ENCODE data around the gene RAMP1. TPM values are rescaled to one million over a fixed set of nuclear protein-coding genes. Genes with fewer than 3 reads are reported as not detected.
"Not testable (repeated sequence)": the region's sequence is repeated elsewhere in the genome, so short reads cannot be mapped to it uniquely, and the experiment has no call there.

Gene RAMP1
- total RNA-seq, 1 experiment from 2014 or later, result 32.4 TPM

- DNase-seq (ENCODE audit: low spot score), result no peak
These were observed 4.4 kb downstream of the RAMP1 start for GRCh38 chr2:237863689-237864443.

DNA sequence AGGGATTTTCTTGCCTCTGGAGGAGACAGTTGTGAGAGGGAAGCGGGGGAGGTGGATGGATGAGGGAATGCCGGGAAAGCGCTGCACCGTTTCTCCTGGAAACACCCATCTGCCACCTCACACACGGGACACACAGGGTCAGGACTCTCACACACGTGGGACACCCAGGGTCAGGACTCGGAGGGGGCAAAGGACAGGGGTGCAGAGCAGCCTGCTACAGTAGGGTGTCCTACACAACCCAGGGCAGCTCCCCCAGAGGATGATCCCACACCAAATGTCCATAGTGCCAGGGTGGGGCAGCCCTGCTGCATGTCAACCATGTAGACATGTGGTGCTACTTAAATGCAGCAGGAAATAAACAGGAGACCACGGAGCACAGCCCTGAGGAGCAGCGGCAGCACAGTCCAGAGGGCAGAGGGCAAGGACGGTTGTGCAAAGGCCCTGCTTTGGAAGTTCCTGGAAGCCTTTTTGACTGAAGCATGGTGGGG is 5.1 kb downstream of the RAMP1 start:
- no peak for DNase-seq (ENCODE audit: low spot score)

DNA sequence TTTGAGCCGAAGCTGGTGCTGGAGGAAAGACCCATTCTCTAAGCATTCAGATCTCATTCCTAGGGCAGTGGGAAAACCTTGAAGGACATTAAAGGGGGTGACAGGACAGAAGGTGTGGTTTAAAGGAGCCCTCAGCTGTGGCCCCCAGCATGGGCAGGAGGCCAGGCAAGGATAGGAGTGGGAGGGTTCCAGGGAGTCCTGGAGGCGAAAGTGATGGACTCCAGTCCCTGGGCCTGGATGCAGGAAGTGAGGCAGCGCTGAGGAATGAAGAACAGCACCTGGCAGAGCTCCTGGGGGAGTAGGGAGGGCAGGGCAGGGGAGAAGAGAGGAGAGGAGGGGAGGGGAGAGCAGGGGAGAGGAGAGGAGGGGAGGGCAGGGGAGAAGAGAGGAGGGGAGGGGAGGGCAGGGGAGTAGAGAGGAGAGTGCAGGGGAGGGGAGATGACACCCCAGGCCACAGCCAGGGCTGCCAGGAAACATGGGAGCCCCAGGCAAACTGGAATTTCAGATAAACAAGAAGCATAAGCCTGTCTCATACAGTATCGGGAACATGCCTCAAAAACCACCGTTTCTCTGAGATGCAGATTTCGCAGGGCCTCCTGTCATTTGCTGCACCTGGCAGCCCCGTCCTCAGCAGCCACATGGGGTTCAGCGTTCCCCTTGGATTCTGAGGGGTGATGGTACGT is 5.7 kb downstream of the RAMP1 start:
- DNase-seq (ENCODE audit: low spot score), result peak; percentile 88

DNA sequence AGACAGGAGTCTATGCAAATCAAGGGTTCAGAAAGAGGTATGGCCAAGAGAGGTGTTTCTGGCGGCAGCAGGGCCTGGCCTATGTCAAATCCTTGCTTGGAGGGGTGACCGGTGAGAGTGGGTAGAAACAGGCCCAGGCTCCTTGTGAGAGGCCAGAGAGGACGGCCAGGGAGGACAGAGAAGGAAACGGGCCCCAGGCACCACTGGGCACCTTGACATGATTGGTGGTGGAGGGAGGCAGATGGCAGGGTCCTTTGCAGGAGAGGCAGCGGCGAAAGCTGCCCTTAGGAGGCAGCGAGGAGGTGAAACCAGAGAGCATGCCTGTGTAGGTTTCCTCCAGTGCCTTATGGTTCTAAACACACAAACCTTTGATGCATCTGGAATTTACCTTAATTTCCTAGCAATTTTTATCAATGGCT is 6.2 kb downstream of the RAMP1 start:
- no peak for DNase-seq (ENCODE audit: low spot score)

GRCh38 chr2:237866101-237866621 is 6.7 kb downstream of the RAMP1 start:
- peak; percentile 76 for DNase-seq (ENCODE audit: low spot score)

DNA sequence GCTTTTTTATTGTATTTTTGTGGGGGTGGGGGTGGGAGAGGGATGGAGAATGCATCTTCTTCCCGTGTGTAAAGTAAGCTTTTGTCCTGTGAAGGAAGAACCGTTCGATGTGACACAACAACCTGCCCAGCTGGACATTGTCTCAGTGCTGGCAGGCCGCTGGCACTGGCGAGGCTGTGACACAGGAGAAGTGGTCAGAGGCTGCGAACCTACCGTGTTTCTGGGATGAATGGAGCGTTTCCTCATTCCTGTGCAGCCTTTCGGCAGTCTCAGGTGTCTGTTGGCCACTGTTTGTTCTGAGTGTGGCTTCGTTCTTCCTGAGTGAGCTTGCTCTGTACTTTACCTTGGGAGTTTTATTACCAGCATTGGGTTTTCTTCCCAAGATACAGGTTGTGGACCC is 8.0 kb downstream of the RAMP1 start:
- DNase-seq (ENCODE audit: low spot score), result no peak

DNA sequence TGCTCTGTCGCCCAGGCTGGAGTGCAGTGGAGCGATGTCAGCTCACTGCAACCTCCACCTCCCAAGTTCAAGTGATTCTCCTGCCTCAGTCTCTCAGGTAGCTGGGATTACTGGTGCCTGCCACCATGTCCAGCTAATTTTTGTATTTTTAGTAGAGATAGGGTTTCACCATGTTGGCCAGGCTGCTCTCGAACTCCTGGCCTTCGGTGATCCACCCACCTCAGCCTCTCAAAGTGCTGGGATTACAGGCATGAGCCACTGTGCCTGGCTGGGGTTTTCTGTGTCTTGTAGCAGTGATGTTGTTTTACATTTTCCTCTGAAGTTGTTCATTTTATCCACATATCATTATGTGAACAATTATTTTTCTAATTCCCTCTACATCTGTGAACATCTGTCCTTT is 8.7 kb downstream of the RAMP1 start:
- DNase-seq (ENCODE audit: low spot score), result not testable (repeated sequence)

DNA sequence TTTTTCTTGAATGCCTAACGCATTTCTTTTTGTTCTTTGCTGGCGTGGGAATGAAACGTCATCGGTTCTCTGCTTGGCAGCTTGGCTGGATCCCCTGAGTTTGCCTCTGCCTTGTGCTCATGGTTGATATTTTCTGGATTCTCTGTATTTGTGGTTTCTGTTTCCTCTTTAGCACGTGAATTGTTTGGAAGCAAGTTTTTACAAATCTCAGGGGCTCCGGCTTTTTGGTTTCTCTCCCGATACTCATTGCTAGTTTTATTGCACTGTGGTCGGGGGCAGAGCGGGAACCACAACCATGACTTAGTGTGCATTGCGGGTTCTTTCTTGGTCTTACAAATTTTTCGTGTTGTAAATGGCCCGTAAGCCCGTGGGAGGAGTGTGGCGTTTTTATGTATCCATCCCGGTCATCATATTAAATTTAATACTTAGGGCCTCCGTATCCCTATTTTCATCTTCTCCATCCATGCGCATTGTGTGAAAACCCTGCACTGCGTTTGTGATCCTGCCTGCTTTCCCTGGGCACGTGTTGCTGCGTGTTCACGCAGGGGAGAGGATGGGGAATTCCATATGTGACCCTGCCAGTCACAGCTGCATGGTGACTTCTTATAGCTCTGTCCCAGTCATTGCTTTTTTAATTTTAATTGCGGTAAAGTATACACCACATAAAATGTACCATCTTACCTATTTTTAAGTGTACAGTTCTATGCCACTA is 9.4 kb downstream of the RAMP1 start:
- no peak for DNase-seq (ENCODE audit: low spot score)

DNA sequence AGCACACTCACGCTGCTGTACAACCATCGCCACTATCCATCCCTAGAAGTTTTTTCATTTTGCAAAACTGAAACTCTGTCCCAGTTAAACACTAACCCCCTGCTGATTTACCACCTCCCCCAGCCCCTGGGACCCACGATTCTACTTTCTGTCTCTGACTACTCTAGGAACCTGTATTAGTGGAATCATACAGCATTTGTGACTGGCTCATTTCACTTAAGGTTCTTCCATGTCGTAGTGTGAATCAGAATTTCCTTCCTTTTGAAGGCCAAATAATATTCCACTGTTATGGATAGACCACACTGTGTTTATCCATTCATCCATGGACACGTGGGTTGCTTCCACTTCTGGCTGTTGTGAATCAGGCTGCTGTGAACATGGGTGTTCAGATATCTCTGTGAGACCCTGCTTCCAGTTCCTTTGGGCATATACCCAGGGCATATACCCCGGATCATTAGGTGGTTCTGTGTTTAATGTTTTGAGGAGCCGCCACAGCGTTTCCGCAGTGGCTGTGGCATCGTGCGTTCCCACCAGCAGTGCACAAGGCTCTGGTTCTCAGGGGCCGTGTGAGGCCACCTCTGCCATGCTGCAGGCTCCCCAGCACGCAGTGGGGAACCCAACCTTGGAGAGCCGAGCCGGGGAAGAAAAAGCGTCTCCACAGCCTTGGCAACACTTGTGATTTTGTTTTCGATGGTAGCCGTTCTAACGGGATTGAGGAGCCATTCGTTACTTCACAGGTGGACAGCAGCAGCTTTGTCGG is 10.1 kb downstream of the RAMP1 start:
- DNase-seq (ENCODE audit: low spot score), result no peak

DNA sequence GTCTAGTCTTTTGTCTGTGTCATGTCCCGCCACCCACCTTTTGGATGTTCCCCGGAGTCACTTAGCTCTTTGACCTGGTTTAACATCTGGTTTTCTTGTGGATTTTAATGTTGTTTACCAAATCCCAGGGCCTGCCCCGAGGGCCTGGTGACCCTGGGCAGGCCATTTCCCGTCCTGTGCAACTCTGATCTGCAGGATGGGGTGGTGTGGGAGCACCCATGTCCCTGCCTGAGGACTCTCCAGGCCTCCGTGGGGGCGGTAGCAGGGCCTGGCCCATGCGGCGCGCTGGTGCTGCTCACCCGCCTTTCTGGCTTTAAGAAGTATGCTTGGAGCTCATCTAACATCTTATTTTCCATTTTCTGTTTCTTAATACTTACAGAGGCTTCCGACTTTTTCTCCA is 10.7 kb downstream of the RAMP1 start:
- no peak for DNase-seq (ENCODE audit: low spot score)

GRCh38 chr2:237870754-237871651 is 11.6 kb downstream of the RAMP1 start:
- DNase-seq (ENCODE audit: low spot score), result no peak

- no peak for DNase-seq (ENCODE audit: low spot score)
These were observed 12.9 kb downstream of the RAMP1 start for GRCh38 chr2:237872178-237872887.

DNA sequence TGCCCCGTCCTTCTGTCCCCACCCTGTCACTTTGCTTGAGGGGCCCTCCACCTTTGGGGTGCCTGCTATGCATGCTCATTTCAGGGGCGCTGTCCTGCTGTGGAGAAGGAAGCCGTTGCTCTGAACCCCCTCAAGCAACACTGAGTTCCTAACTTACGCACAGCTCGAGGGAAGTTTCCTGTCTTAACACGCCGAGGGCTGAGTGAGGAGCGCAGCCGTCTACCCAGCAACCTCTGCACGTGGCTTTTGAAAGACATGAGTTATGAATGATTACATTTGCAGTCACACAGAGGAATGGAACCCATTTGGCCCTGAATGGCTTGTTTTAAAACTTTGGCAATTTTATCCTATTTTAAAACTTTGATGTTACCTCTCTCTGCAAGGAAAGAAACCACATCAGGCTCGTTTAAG is 14.0 kb downstream of the RAMP1 start:
- no peak for DNase-seq (ENCODE audit: low spot score)

GRCh38 chr2:237873897-237874551 is 14.6 kb downstream of the RAMP1 start:
- no peak for DNase-seq (ENCODE audit: low spot score)

- peak; percentile 76 for DNase-seq (ENCODE audit: low spot score)
These were observed 15.2 kb downstream of the RAMP1 start for GRCh38 chr2:237874585-237875161.

GRCh38 chr2:237875256-237876060 is 16.0 kb downstream of the RAMP1 start:
- no peak for DNase-seq (ENCODE audit: low spot score)

- DNase-seq (ENCODE audit: low spot score), result no peak
These were observed 16.7 kb downstream of the RAMP1 start for GRCh38 chr2:237876061-237876526.

- DNase-seq (ENCODE audit: low spot score), result no peak
These were observed 17.1 kb downstream of the RAMP1 start for GRCh38 chr2:237876532-237876931.

Measured in A172 (cell line).